HAP-1 (cell line): ENCODE results near the gene SAMHD1.
"Not testable (repeated sequence)": the region's sequence is repeated elsewhere in the genome, so short reads cannot be mapped to it uniquely, and the experiment has no call there.

Source experiments
- DNase-seq, 2 experiments: peaks; one replicate each; pipeline ENCODE4 v3.0.0-alpha.2; 2016 to 2020; ENCODE audit warnings: low spot score in 2 of 2
- H3K27me3 ChIP-seq: fragments of 250-450 bp; sonication (Bioruptor Pico); 2 replicates; pipeline ENCODE4 v1.5.1; 2020; ENCODE audit warnings: low read depth, mild to moderate bottlenecking, moderate library complexity
- H3K36me3 ChIP-seq: fragments of 250-450 bp; sonication (Bioruptor Pico); replicated peaks from 2 replicates; pipeline ENCODE4 v1.5.1; 2020; ENCODE audit warnings: mild to moderate bottlenecking
- H3K4me1 ChIP-seq: fragments of 250-450 bp; sonication (Bioruptor Pico); 2 replicates; pipeline ENCODE4 v1.5.1; 2020; ENCODE audit warnings: mild to moderate bottlenecking
- H3K4me3 ChIP-seq: fragments of 250-450 bp; sonication (Bioruptor Pico); 2 replicates; pipeline ENCODE4 v1.5.1; 2020; ENCODE audit warnings: mild to moderate bottlenecking, moderate library complexity
- H3K9me3 ChIP-seq: fragments of 250-450 bp; sonication (Bioruptor Pico); 2 replicates; pipeline ENCODE4 v1.5.1; 2020; ENCODE audit warnings: mild to moderate bottlenecking, moderate library complexity
- in situ Hi-C: fragments of 300-500 bp; cut with MboI; formaldehyde crosslinking; loops from 3 replicates; pipeline ENCODE4 v1.14.3; 2020; ENCODE audit warnings: low sequenced_read_pairs, inconsistent platforms, mixed read lengths

SAMHD1 gene

GRCh38 chr20:36969478-36970186 lies 18.1 kb upstream of the SAMHD1 start:
- Histone ChIP-seq H3K4me1 (no peaks in the 10 kb centered on the region), H3K36me3 (no peaks in the 10 kb centered on the region), H3K4me3 (no peak overlapping the region), H3K27me3 (no peaks in the 10 kb centered on the region), H3K9me3 (no peaks in the 10 kb centered on the region)
- in situ Hi-C loops = no loop called here
- no peak for DNase-seq

- Histone ChIP-seq H3K36me3 (no peaks in the 10 kb centered on the region), H3K9me3 (no peaks in the 10 kb centered on the region), H3K4me3 (no peak overlapping the region), H3K4me1 (no peaks in the 10 kb centered on the region), H3K27me3 (no peaks in the 10 kb centered on the region)
- DNase-seq = no peak
- in situ Hi-C loops = no loop called here
Observed at GRCh38 chr20:36969051-36969450, 17.5 kb upstream of the SAMHD1 start.

- no peaks in the 10 kb centered on the region for H3K36me3 ChIP-seq
- in situ Hi-C loops = no loop called here
- no peak for DNase-seq
- no peak overlapping the region for H3K4me3 ChIP-seq
- H3K27me3 ChIP-seq = no peaks in the 10 kb centered on the region
- H3K4me1 ChIP-seq = no peaks in the 10 kb centered on the region
- H3K9me3 ChIP-seq = 0 out of 2 replicates have a peak, but pooled peaks cover 5% of the 10 kb centered on the region
Observed at GRCh38 chr20:36967636-36968035, 16.1 kb upstream of the SAMHD1 start.

- H3K27me3 ChIP-seq, H3K4me3 ChIP-seq, DNase-seq, H3K9me3 ChIP-seq, H3K4me1 ChIP-seq, H3K36me3 ChIP-seq, in situ Hi-C loops: not testable (repeated sequence)
Observed at GRCh38 chr20:36966965-36967364, 15.5 kb upstream of the SAMHD1 start.

GRCh38 chr20:36962354-36962941 lies 10.9 kb upstream of the SAMHD1 start:
- H3K36me3 ChIP-seq, H3K4me1 ChIP-seq, in situ Hi-C loops, H3K27me3 ChIP-seq, DNase-seq, H3K4me3 ChIP-seq: not testable (repeated sequence)
- H3K9me3 ChIP-seq = peaks cover 11% of the 10 kb centered on the region

- DNase-seq = no peak
- H3K9me3 ChIP-seq = peaks cover 11% of the 10 kb centered on the region
- in situ Hi-C loops = no loop called here
Observed at GRCh38 chr20:36959242-36959641, 7.7 kb upstream of the SAMHD1 start.

GRCh38 chr20:36957875-36958667 lies 6.6 kb upstream of the SAMHD1 start:
- no peak for DNase-seq
- Histone ChIP-seq H3K27me3 (no peaks in the 10 kb centered on the region), H3K9me3 (peaks cover 11% of the 10 kb centered on the region), H3K36me3 (no peaks in the 10 kb centered on the region), H3K4me3 (no peak overlapping the region), H3K4me1 (no peaks in the 10 kb centered on the region)
- in situ Hi-C loops = no loop called here

More at GRCh38 chr20:36959242-36959641, 7.7 kb upstream of the SAMHD1 start:
- Histone ChIP-seq H3K27me3 (no peaks in the 10 kb centered on the region), H3K4me3 (no peak overlapping the region), H3K36me3 (no peaks in the 10 kb centered on the region), H3K4me1 (no peaks in the 10 kb centered on the region)

GRCh38 chr20:36956674-36957073 lies 5.2 kb upstream of the SAMHD1 start:
- peaks cover 5% of the 10 kb centered on the region for H3K4me1 ChIP-seq
- H3K27me3 ChIP-seq = no peaks in the 10 kb centered on the region
- DNase-seq = no peak
- in situ Hi-C loops = no loop called here
- H3K36me3 ChIP-seq = no peaks in the 10 kb centered on the region
- H3K9me3 ChIP-seq = no peaks in the 10 kb centered on the region
- H3K4me3 ChIP-seq = no peak overlapping the region

- H3K4me3 ChIP-seq = no peak overlapping the region
- in situ Hi-C loops = no loop called here
- no peaks in the 10 kb centered on the region for H3K27me3 ChIP-seq
- no peaks in the 10 kb centered on the region for H3K9me3 ChIP-seq
- DNase-seq = no peak
- H3K36me3 ChIP-seq = no peaks in the 10 kb centered on the region
- H3K4me1 ChIP-seq = peaks cover 5% of the 10 kb centered on the region
Observed at GRCh38 chr20:36956016-36956415, 4.5 kb upstream of the SAMHD1 start.

- H3K9me3 ChIP-seq = no peaks in the 10 kb centered on the region
- peak overlapping the region; percentile 93 for H3K4me3 ChIP-seq
- no peaks in the 10 kb centered on the region for H3K36me3 ChIP-seq
- in situ Hi-C loops = no loop called here
- H3K27me3 ChIP-seq = no peaks in the 10 kb centered on the region
- no peak for DNase-seq
- H3K4me1 ChIP-seq = peaks cover 12% of the 10 kb centered on the region
Observed at GRCh38 chr20:36951979-36952738, 651 bp upstream of the SAMHD1 start.

- Histone ChIP-seq H3K27me3 (no peaks in the 10 kb centered on the region), H3K4me3 (peak overlapping the region; percentile 93), H3K4me1 (peaks cover 17% of the 10 kb centered on the region), H3K36me3 (peaks cover 4% of the 10 kb centered on the region; the same call in 1 of the 2 replicates), H3K9me3 (no peaks in the 10 kb centered on the region)
- in situ Hi-C loops = no loop called here
- DNase-seq = peak; percentile 51 to 53
Observed at GRCh38 chr20:36950414-36951197, 902 bp downstream of the SAMHD1 start.

- in situ Hi-C loops = no loop called here
- peak; percentile 73 to 82 for DNase-seq
- H3K4me3 ChIP-seq = no peak overlapping the region
- no peaks in the 10 kb centered on the region for H3K9me3 ChIP-seq
- peaks cover 20% of the 10 kb centered on the region for H3K36me3 ChIP-seq
- H3K27me3 ChIP-seq = no peaks in the 10 kb centered on the region
- H3K4me1 ChIP-seq = peaks cover 19% of the 10 kb centered on the region
Observed at GRCh38 chr20:36941401-36941835, 10.1 kb downstream of the SAMHD1 start.

- Histone ChIP-seq H3K27me3 (no peaks in the 10 kb centered on the region), H3K4me3 (no peak overlapping the region), H3K9me3 (no peaks in the 10 kb centered on the region), H3K36me3 (peaks cover 11% of the 10 kb centered on the region), H3K4me1 (peaks cover 19% of the 10 kb centered on the region)
- in situ Hi-C loops = no loop called here
- DNase-seq = no peak
Observed at GRCh38 chr20:36937402-36937770, 14.1 kb downstream of the SAMHD1 start.
